CD4-positive, alpha-beta T cell treated with Interferon gamma for 1 hour (primary cell): ENCODE results near the gene WNT8A.

Experiments used
- DNase-seq: peaks from one replicate; pipeline ENCODE4 v3.0.0-alpha.2; 2020

The WNT8A gene

DNA sequence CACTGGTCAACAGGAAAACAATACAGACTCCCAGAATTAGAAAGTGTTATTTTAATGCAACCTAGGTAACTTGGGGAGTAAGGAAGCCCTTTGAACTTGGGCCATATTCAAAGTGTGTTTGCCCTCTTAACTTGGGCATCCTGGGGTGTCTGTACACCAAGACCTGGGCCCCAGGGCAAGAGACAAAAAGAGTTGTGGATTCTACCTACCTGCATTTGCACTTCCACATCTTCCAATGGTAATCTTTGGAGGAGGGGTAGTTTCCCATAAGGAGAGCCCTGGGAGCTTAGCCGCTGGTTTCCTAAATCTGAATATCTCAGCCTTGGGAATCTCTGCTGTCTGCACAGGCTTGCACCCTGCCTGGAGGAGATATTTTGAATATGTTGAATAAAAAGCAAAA, 8.5 kb downstream of the WNT8A start:
- DNase-seq, result no peak

DNA sequence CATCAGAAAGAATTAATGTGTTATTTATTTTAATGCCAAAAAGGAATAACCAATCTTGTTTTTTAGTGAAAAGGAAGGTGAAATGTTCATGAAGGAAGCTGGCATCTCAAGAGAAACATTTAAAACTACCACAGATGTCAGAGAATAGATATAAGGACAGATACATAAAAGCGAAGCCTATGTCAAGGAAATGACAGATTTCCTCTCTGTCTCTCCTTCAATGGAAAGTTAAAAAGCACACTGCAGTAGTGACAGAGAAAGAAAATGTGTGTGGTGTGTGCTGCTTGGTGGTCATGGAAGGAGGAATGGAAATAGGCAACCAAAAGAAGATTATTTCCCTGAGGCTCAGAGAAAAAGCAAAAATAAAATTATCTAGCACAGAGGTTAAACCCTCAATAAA, 9.2 kb downstream of the WNT8A start:
- no peak for DNase-seq

DNA sequence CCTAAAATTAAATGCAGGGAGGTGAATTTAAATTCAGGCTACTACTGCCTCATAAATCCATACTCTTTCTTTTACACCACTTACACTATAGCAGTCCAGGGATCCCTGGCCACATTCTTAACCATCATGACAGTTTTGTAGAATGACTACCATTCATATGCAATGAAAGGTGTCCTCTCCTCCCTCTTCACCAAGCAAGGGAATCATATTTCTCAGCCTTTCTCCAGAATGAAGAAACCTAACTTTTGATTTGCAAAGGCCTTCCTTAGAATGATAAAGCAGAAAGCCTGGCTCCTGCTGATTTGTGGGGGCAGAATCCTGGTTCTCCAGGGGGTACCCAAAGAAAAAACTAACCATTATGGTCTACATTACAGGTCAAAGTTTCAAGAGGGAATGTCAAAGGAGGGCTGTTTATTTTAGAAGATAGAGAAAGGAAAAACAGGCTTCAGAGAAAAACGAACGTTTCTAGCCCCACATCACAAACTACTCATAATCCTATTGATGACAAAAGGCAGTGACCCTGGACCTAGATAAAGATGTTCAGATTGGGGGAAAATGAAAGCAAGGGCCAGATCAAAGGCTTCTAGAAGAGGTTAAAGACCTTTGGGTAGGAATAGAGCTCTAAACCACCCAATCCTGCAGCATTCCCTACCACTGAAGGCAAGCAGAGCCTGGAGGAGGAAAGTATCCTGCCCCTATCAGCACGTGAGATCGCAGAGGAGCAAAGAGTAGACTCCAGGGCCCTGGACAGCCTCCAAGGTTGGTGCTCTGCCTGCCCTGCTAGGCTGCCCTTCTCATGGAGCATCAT, 11.5 kb downstream of the WNT8A start:
- no peak for DNase-seq

DNA sequence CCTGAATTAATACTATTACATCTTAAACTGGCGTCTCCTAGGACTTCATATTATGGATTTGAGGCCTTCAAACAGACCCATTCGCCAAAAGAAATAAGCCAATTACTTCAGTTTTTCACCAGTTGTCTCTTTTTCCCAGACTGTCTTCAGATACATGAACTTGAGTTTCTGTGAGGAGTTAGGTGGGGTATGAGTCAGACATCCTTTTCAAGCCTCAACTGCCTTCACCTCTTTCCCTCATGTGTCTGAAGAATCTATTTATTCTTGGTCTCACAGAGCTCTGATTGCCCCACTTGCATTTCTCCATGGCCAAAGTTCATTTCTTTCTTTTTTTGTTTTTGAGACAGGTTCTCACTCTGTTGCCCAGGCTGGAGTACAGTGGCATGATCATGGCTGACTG, 12.5 kb downstream of the WNT8A start:
- DNase-seq, result no peak

DNA sequence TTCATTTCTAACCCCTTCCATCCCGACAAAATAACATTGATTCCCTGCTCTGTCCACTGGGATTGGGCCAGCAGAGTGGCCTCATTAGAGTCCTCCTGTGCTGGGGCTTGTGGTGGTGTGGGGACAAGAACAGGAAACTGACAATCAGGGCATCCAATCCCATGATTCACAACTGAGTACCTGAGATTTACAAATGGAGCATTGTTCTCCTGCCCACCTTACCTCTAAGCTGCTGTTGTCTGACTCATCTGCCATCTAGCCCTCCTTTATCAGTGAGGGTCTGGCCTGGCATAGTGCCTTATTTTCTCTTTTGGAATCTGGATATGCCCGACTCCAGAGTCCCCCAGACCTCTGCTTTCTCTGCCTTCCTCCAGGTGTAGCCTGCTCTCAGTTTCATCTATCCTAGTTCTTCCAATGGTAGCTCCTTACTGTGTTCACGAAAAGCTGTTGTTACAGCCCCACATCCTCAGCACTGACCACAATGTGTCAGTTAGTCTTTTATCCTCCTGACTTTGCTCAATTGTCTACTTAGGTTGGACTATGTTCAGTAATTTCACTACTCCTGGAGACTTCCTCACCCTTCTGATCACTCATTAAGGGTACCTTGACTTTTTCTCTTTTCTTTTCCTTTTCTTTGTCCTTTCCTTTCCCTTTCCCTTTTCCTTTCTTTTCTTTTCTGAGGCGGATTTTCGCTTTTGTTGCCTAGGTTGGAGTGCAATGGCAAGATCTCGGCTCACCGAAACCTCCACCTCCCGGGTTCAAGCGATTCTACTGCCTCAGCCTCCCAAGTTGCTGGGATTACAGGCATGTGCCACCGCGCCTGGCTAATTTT, 13.4 kb downstream of the WNT8A start:
- no peak for DNase-seq

DNA sequence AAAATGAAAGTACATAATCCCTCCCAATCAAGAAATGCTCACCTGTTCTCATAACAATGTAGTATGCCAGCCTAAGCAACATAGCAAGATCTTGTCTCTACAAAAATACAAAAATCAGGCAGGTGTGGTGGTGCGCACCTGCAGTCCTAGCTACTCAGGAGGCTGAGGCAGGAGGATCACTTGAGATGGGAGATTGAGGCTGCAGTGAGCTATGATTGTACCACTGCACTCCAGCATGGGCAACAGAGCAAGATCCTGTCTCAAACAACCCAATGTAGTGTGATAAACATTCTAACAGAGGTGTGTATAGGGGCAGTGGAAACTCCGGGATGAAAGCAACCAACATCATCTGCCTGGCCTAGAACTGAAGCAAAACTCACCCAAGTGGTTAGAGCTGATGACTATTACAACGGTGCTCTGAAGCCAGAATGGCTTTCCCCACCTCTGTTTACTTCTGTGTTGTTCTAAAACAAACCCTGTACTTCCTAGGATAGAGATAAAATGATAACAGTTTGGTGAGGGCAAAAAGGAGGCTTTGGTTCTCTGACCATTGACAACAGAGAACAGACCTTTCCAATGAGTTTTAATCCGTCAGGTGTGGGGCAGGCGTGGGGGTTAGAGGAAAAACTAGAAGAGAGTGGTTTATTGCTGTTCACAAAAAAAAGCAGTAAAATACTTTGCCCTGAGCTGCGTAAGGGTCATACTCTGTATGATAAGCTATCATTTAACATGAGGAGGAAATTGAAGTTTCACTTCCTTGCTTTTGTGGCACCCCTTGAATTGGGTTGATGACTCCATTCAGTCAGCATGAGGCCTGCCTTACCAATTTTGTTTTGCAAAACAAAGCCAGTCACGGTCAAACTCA, 18.9 kb downstream of the WNT8A start:
- DNase-seq, result no peak

DNA sequence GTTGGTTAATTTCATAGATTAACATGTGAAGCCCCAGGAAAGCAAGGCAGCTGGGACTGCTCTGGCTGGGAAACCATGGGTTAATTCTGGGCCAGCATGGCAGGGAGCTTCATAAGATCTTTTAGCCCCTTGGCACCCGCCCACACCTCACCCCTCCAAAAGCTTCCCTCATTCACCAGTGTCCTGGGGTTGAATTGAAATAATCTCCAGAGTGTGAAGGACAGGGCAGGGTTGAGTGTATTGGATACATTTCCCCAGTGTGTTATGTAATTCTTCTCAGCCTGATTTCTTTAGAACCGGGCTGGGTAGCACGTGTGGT, 19.4 kb downstream of the WNT8A start:
- no peak for DNase-seq

DNA sequence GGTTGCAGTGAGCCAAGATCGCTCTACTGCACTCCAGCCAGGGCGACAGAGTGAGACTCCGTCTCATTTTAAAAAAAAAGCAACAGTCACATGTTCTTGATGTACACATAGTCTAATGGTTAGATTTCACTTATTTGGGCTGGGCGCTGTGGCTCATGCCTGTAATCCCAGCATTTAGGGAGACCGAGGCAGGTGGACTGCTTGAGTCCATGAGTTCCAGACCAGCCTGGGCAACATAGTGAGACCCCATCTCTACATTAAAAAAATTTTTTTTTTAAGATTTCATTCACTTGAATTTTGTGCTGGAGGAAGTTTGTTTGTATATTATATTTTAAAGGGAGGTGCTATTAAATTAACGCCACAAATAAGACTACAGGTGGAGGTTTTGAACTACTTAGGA, 21.9 kb downstream of the WNT8A start:
- DNase-seq, result no peak

DNA sequence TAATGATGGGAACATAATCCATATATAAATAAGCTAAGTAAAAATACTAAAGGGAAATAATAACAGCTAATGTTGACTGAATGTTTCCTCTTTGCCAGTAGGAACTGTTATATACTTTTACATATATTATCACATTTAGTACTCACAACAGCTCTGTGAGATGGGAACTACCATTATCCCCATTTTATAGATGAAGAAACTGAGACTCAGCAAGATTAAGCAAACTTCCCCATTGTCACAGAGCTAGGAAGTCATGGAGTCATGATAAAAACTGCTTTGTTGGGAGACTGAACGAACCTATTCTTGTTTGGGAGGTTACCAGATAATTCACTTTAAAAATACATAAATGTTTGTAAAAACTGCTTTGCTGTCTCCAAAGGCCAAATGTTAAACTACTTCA, 23.4 kb downstream of the WNT8A start:
- DNase-seq, result no peak

DNA sequence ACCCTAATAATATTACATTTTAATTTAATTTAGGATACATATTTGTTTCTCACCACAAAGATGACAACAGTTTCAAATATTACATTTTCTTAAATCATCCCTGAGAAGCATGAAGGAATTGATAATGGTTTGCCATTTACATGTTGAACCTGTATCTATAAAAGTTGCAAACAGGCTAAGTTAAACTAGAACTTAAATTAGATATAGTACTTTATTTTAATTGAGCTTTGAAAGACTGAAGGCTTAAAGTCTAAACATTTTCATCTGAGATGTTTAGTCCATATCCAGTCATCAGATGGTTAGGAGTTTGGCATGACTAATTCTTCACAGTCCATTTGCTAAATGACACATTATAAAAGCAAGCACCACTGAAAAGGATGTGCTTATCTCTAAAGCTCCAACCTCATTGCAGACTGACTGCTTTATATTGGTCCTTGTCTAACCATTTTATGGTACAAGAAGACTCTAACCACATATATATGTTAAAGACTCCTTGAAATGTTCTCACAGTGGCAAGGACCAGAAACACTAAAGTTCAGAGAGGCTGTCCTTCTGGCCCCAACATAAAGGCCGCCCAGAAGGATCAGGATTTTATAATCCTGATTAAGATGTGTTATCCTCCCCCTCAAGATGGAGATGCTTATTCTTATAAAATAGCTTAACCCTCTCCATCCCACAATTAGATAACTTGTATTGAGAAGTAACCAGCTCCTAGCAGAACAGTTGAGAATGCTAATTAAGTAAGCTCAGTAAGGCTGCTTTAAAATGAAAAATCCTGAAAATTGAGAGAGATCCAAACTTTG, 25.8 kb downstream of the WNT8A start:
- DNase-seq, result no peak

DNA sequence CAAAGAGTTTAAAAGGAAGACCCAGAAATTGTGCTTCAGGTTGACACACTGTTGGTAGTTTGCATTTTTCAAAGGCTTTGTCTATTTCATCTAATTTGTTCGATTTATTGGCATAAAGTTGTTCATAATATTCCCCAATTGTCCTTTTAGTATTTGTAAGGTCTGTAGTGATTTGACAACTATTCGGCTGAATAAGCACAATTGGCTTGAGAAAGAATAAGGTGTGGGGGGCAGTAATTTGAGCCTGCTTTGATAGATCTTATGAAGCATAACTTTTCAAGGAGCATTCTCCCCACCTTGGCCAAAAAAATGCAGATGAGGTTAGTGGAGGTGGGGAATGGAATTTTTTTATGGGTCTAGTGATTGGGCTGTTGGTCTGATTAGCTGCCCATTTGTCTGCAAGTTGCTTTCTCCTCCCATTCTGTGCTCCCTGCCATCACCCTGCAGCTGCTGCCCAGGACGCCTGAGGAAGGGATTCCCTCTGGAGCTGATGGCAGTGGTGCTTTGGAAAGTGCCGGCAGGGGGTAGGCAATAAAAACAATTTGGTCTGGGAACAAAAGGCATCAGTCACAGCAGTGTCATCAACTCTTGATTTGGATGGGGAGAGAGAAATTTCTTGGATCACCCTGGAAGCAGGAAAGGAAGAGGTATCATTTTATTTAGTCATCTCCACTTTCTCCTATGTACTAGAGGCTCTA, 26.6 kb downstream of the WNT8A start:
- no peak for DNase-seq

DNA sequence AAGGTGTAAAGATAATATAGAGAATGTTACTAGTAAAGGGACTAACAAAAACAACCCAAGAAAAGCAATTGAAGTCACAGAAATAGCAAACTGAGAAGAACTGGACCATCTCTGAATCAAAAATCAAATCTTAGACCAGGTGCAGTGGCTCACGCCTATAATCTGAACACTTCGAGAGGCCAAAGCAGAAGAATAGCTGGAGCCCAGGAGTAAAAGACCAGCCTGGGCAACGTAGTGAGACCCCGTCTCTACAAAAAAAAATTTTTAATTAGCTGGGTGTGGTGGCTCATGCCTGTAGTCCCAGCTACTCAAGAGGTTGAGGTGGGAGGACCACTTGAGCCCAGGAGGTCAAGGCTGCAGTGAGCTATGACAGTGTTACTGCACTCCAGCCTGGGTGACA, 27.3 kb downstream of the WNT8A start:
- DNase-seq, result no peak

DNA sequence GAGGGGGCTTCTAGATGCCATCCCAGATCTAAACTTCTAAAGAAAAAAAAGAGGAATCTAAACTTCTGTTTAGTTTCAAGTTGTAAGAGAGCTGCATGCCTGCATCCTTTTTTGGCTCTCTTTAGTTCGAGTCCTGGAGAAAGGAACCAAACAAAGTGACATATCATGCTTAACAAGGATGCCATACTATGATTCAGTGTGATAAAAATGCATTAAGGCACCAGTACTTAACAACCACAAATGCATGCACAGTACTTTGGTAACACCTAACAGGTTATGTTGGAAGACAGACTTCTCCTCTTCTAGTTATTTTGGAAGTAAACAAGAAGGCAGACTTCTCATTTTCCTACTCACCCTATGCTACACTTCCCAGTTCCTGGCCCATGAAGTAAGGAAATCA, 28.1 kb downstream of the WNT8A start:
- no peak for DNase-seq

DNA sequence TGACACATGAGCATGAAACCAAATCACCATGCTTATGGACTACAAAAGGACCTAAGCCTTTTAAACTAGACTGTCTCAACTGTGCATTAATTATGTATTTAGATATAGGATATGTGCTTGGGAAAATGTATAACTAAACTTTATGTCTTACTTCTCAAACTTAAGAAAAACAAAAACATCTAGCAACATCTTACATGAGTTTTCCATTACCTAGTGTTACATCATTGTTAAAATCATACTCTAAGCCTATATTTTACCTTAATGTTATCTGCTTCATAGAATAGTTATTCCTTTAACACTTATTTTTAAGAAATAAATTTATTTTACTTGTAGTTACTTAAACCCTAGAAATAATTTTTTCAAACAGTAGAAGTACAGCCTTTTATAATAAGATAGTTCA, 31.4 kb downstream of the WNT8A start:
- DNase-seq, result no peak

DNA sequence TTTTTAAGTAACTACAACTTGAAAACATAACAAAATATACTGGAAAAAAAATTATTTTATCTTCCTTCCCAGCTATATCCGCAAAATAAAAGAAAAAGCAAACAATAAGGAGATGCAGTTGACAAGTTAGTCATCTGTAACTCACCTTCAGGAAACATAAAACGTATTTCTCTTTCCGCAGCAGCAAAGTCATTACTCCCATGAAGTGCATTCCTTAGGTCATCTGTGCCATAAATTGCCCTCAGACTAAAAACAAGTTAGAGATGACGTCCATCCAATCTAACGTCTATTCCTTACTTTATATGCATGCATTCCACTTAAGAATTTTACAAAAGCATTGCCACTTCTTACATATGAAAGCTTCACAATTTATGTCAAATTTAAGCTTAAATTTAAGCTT, 44.5 kb downstream of the WNT8A start:
- DNase-seq, result no peak

DNA sequence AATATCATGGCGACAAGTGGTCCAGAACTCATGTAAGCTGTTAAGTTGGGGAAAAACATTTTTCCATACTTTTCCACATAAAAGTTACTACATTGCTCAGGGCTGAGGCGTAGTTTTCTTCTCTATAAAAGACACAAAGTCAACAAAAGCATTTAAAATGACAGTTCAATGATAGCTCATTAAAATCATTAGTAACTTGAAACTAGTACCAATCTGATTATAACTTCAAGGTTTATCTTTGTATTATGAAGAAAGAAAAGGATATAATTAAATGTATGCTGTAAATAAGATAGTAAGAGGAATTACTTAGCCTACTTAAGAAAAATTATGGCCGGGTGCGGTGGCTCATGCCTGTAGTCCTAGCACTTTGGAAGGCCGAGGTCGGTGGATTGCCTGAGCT, 45.5 kb downstream of the WNT8A start:
- DNase-seq, result no peak

DNA sequence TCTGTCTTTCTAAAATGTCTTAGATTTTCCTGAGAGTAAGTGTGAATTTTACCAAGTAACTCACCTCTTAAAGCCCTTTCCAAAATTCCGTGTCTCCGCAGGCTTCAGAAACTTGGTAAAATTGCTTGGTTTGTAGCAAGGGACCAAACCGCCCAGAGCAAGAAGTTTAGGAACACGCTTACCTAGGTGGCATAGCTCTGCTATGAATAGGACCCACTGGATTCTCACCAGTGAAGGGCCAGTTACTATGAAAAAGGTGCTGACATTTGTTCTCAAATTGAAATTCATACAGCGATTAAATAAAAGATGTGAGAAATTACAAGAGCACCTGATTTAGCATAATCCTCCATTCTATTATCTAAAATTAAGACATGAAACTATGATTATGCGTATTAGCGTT, 48.7 kb downstream of the WNT8A start:
- no peak for DNase-seq

DNA sequence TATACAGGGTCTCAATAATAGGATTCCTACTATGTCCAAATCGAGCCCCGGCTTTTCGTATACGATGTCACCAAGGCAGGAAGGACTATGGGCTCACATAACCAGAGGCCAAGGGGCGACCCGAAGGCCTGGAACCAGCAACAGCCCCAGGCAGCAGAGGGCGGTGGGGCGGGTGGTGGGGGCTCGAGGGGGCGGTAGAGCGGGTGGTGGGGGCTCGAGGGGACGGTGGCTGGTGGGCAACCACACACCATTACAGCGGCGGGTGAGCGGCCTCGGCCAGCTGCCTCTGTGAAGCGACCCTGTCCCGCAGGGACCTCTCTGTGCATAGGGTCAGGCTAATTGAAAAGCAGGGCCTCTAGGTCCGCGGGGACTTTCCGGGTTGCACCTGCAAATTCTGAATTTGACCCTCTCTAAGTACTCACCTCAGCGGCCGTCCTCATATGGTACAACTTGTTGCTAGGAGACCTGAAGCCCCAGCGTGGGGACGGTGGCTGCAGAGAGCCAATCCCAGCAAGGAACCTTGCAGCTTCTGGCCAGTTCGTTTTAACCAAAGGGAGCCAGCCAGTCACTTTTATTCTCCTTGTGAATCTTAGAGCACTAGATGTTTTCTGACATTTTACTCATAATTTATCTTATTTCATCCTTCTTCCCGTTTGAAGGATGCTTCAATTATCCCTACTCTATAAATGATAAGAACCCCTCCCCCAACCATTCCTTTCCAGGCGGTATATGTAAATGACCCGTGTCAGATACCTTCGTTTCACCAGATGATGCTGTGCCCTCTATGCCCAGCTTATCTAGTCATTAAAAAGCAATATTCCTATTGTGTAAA, 55.3 kb downstream of the WNT8A start, which contains the start of gene NME5:
NME5 (minus strand) TSS at position 480 of the 832 bp plus-strand sequence. CDS start 648 bp downstream, outside the sequence.
- DNase-seq, result no peak

DNA sequence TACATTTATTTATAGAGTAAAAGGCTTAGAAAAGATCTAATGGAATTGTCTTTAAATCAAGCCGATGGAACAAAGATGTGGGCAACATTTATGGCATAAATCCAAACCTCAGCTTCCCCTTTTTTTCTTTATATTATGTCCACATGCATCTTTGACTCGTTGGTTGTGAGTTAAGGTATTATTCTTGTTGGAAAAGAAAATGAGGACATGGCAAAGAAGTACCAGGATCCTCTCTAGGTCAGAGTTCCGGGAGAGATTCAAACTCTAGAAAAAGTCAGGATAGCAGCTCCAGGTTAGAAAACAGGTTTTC, 55.9 kb downstream of the WNT8A start:
- no peak for DNase-seq

DNA sequence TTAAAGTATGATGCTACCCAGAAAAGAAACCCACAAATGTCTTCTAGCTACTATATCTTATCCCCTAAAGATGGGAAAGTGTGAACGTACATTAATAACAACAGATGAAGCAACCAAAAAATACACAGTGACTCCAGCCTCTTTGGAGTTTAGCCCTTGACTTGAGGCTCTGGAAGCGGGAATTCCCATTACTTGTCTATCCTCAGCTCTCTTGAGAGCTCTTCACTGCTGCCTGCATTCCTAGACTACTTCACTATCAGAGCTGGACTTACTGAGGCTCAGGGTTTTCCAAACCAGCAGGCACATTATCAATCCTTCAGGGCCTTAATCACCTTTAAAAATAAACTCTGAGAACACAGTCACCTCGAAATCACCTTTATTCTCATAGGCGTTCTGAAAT, 56.4 kb downstream of the WNT8A start:
- no peak for DNase-seq
